Measurements from ENCODE around the gene ME3.

ME3 gene

GRCh38 chr11:86692317-86692716, 19.9 kb upstream of the ME3 start:
- DNase-seq = no peak

GRCh38 chr11:86688398-86689179, 16.2 kb upstream of the ME3 start:
- peak in 1 of 5 donors; percentile 50 for DNase-seq

DNA sequence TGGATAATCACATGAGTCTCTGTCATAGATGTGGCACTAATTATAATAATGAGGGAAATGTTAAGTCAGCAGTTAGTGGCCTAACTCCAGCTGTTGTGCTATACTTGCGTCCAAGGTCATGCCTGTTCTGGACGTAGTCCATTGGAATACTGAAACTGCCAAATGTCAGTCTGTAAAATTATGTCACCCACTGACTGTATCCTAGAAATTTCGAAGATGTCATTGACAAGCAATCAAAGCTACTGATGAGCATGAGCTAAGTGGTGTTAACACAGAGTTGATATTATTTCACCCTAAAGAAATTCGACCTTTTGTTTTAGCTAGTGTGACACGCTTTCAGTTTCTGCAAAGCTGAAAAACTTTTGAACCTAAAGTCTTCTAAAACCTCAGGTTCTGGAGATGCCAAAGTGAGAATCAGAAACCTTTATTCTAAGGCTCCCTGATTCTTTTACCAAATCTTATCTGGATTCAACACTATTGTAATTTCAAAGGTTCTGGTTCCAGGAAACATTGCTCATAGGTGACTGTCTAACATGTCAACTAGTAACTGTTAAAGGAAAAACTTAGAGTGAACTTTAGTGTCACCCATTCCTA, 14.9 kb upstream of the ME3 start:
- no peak for DNase-seq

DNA sequence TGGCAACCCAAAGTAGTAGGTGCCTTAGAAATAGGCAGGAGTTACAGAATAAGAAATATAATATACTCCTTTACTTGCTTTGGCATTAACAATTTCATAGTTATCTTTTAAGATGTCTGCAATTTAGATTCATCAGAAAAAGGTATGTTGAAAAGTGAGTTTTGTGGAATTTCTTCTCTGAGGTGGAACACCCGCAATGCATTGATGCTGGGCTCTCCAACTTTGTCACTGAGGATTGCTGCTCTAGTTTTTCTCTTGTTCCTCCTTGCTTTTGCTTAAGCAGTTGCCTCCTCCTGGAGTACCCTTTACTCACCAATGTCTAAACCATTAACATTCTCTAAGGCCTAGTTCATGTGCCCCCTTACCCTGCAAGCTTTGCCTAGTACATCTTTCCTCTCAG, 14.1 kb upstream of the ME3 start:
- no peak for DNase-seq

DNA sequence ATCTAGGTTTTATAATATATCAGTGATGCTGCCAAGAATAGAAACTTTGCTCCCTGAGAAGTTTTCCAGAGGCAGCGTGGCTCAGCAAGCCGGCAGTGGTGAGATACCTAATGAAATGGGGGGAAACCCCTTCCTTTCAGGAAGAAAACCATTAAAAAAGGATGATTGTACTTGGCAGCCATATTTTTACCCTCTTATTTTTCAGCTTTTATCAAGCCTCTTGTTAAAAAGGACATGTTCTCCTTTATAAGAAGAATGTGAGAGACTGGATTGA, 9.0 kb upstream of the ME3 start:
- no peak for DNase-seq

GRCh38 chr11:86680716-86681482, 8.5 kb upstream of the ME3 start:
- DNase-seq = no peak

DNA sequence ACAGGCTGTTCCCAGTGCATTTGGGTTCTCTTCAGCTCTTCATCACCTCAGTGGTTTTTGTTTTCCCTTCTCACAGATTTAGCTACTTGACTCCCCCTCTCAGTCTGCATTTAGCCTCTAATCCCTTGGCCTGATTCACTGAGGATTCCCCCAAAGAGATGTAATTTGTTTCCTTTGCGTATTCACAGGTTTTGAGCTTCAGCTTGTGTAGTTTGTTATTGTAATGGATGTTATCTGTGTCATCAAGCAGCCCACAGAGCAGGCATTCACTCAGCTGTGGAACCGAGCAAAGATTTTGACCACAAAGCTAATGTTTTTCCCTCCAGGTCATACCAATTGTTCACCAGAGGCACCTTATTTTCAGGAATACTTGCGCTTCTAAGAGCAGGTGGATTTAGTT, 6.4 kb upstream of the ME3 start:
- DNase-seq = no peak

DNA sequence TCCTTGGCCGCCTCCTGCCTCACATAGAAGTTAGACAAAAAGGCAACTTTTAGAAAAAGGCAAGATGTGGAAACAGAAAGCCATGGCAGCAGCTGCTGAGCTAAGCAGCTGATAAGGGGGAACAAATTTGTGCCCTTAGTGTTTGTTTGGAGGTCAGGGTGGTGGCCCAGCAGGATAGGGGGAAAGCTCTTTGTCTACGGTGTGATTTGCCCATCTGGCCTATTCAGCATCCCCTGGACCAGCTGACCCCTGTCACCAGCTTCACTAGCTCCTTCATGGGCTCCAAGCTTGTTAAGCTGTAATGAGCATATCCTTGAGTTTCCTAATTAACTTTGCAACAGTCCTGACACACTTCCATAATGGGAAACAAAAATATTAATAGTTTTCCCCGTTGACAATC, 5.9 kb upstream of the ME3 start:
- DNase-seq = no peak

DNA sequence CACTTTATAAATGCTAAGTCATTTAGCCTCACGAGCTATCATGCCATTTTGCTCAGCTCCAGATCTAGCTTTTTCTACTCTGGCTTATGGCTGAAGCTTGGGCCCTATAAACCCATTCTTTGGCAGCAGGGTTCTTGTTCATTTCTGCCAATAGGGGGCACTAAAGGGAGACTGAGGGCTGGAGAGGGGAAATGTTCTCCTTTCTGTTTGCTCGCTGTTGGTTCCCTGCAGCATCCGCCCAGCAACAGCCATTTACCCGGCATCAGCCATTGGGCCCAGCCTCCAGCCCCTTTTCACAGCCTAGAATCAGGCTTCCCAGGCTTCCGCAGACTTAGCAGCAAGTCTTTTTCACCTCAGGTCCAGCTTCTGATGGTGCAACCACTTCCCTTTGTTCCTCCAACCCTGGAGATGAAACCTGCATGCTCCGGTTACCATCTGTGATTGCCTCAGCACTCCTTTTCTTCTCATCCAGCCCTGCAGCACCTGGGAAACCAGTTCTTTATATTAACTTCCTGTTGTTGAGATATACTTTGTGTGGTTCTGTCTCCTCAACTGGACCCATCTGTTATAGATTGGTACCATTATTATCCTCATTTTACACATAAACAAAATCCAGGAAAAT, 4.2 kb upstream of the ME3 start:
- DNase-seq = peak in 1 of 5 donors; percentile 21

DNA sequence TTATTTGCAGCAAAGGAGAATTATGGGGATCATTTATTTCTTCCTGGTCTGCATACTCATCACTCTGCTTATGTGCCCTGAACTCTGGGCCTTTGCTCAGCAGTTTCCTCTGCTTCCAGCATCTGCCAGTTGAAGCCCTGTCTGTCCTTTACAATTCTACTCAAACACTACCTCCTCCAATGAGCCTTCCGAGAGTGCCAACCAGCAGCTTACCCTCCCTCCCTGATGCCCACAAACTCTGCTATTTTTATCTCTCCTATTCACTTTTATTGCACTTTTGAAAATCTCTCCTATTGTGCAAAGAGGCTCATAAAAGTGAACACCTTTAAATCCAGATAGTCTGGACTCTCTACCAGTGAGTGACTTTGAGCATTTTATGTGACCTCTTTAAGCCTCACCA, 3.6 kb upstream of the ME3 start:
- DNase-seq = no peak

DNA sequence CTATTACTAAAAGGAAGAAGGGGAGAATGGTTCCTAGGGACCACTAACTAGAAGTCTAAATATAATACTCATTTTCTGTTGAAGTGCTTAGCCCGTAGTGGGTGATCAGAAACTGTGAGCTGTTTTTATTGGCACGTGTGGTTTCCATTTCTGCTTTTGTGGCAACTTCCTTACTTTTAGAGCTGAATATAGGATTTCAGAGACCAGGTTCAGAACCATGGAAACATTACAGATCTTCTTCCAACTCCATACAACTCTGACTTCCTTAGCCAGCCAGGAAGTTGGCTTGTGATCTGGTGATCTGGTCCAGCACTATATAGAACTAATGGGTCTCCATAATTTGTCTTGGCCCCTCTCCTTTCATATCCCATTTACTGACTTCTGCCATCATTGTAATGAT, 2.6 kb upstream of the ME3 start:
- no peak for DNase-seq

GRCh38 chr11:86673872-86674750, 1.7 kb upstream of the ME3 start:
- DNase-seq = no peak

GRCh38 chr11:86673055-86673843, 833 bp upstream of the ME3 start:
- no peak for DNase-seq

DNA sequence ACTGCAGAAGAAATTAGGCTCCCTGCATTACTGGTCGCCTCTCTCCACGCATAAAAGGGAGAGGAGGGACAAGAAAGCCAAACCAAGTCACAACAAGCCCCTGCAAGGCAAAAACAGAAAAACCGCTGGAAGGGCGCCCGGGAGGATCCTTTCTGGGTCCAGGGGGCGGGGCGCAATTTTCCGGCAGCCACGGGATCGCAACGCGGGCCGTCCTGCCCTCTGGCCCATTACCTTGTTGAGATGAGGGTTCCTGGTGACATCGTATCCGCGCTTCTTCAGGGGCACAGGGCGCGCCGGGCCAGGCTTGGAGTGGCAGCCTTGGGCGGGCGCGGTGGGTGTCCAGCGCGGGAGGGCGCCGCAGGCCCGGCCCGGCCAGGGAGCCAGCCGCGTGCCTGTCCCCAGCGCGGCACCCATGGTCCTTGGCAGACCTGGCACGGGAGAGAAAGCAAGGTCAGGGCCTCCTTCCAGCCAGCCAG, 847 bp downstream of the ME3 start:
- no peak for DNase-seq

GRCh38 chr11:86670911-86671310, 1.5 kb downstream of the ME3 start:
- no peak for DNase-seq

DNA sequence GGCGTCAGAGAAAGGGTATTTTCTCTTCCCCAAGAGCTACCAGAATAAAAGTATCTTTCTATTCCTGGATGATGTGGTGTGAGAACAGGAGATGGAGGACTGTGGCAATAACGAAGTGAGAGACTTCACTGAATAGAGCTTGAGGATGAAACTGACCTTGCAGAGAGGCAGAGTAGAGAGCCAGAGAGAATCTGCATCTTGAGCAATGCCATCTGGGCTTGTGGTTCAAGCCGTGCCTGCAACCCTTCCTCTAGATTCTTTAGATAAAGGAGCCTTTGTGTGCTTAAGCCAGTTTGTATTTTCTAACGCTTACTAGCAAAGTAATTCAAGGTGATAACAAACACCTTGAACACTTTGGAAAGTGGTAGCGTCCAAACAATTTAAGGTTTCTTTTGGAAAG, 2.2 kb downstream of the ME3 start:
- no peak for DNase-seq

GRCh38 chr11:86669424-86669823, 3.0 kb downstream of the ME3 start:
- no peak for DNase-seq

DNA sequence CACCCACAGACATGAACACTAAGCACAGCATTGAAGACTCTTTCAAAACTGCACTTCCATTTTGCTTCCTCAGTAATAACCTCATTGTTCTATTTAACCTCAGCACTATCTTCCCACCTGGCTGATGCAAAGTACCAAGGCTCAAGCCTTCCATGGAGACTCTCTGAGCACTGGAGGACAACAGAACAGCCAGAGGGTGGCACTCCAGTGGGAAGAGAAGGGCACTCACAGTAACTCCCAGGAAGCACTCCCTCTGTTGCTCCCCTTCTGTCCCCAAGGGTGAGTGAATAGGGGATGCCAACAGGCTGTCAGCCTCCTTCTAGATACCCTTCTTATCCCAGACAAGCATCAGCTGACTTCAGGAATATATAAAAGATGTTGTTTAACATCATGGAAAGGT, 3.5 kb downstream of the ME3 start:
- DNase-seq = no peak

GRCh38 chr11:86666193-86666592, 6.2 kb downstream of the ME3 start:
- no peak for DNase-seq

DNA sequence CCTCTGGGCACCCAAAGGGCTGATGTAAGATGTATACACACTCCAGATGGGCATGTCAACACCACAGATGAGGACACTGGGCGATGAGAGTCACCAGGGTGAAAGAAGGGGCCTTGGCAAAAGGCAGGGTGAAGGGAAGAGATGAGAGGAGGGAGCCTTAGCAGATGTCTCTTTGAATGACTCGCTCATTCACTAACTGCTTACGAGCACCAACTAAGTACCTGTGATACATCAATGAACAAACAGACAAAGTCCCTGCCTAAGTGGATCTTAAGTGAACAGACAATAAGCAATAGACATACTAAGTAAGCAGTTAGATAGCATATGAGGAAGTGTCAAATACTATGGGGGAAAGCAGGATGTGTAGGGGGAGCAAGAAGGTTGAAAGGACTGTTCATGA, 7.5 kb downstream of the ME3 start:
- no peak for DNase-seq

DNA sequence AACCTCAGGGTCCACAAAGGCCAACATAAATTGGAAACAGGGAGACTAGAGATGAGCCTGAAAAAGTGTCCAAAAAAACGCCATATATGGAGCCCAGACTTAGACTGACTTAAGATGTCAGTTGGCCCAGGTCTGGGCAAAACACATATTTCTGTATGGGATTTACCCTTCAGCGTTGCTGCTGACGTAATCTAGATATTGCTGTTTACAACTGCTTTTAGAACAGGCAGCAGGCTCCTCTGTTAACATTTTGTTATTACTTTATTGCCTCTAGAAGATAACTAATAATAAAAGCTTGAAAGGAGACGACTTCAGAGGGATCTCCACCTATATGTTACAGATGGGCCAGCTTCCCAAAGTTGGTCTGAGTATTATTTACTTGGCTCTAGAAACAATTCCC, 8.7 kb downstream of the ME3 start:
- DNase-seq = no peak

DNA sequence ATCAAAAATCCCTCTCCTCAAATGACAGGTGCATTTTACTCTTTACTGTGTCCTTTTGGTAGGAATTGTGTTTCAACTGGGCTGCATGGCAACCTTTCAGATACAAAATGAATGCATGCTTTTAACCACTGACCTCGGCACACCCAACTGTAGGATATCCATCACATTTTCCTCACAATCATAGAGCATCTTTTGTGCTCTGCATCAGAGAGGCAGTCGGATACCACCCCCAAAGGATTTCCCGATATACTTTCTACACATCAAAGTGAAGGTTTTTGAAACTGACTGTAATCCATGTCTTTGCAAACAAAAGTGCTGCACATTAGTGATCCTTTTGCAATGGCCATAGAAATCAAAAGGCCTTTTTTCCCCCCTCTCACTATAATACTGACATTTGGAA, 9.1 kb downstream of the ME3 start:
- no peak for DNase-seq

Data from T-helper 1 cell (primary cell).